NCI-H146 treated with DMSO at 0.1 percent for 48 hours (cell line): ENCODE results near the gene CCDC110.

Source experiments
- DNase-seq: peaks from one replicate; lab custom pipeline; 2025; ENCODE audit not compliant: unreplicated experiment; lab: John Stamatoyannopoulos, UW

The CCDC110 gene

GRCh38 chr4:185424905-185425646 is 46.5 kb downstream of the CCDC110 start:
- no peak for DNase-seq

GRCh38 chr4:185421366-185422124 is 50.0 kb downstream of the CCDC110 start:
- no peak for DNase-seq

- no peak for DNase-seq
Observed at GRCh38 chr4:185416955-185417354, 54.6 kb downstream of the CCDC110 start.

GRCh38 chr4:185412412-185412811 is 59.1 kb downstream of the CCDC110 start:
- DNase-seq, result no peak

- no peak for DNase-seq
Observed at GRCh38 chr4:185411849-185412248, 59.7 kb downstream of the CCDC110 start.

GRCh38 chr4:185408432-185408831 is 63.1 kb downstream of the CCDC110 start:
- no peak for DNase-seq

- DNase-seq, result no peak
Observed at GRCh38 chr4:185405296-185405999, 66.1 kb downstream of the CCDC110 start.

GRCh38 chr4:185404031-185404430 is 67.5 kb downstream of the CCDC110 start:
- DNase-seq, result no peak

- DNase-seq, result no peak
Observed at GRCh38 chr4:185399466-185399865, 72.1 kb downstream of the CCDC110 start.

- no peak for DNase-seq
Observed at GRCh38 chr4:185398618-185399017, 72.9 kb downstream of the CCDC110 start.

GRCh38 chr4:185396724-185397385 is 74.7 kb downstream of the CCDC110 start, which contains the start of gene ANKRD37:
TSS of gene ANKRD37 (plus strand) at chr4:185396841. CDS start at chr4:185396924, 83 bp downstream.
- DNase-seq, result peak; percentile 55

GRCh38 chr4:185395956-185396723 is 75.4 kb downstream of the CCDC110 start:
- DNase-seq, result peak; percentile 84

GRCh38 chr4:185395238-185395955 is 76.1 kb downstream of the CCDC110 start, which contains the start of gene LRP2BP:
TSS of gene LRP2BP (minus strand) at chr4:185395924. CDS start at chr4:185378186, 17,738 bp downstream.
- peak; percentile 54 for DNase-seq
